Measurements from ENCODE around the gene ANKRD28. TPM values are rescaled to one million over a fixed set of nuclear protein-coding genes. Genes with fewer than 3 reads are reported as not detected.

The ANKRD28 gene
- total RNA-seq, 1 experiment from 2014 or later, result 47.5 TPM

GRCh38 chr3:15753056-15753710 is 44.6 kb downstream of the ANKRD28 start:
- no peak for DNase-seq (ENCODE audit: low read depth, low spot score)
- ATAC-seq, result no peak
- Histone ChIP-seq H3K4me3 (replicated peaks in 1 of 2; ENCODE audit: low read depth in 1 of 2, low read length in 2 of 2) (no peak overlapping the region), H2AFZ (ENCODE audit: low read depth, low read length, poor library complexity, severe bottlenecking) (no peak overlapping the region), H3K9me2 (ENCODE audit: insufficient read depth) (no peaks in the 10 kb centered on the region), H3K36me3 (ENCODE audit: control insufficient read depth in 1 of 2, insufficient read depth in 2 of 2, low read length in 2 of 2) (peaks cover 0 to 4% of the 10 kb centered on the region in 2 experiments; a peak in 1 of 4 replicates), H3K4me1 (ENCODE audit: control insufficient read depth in 1 of 2, insufficient read depth in 2 of 2, low read length in 2 of 2) (0 out of 4 replicates have a peak, but pooled peaks cover 0 to 3% of the 10 kb centered on the region in 2 experiments), H4K20me1 (ENCODE audit: insufficient read depth) (no peaks in the 10 kb centered on the region), H3K27me3 (ENCODE audit: insufficient read depth, low read length) (no peaks in the 10 kb centered on the region), H3K79me2 (ENCODE audit: insufficient read depth, low read length) (no peaks in the 10 kb centered on the region), H3K4me2 (ENCODE audit: low read length) (no peak overlapping the region), H3K27ac (ENCODE audit: low read depth, low read length) (no peak overlapping the region), H3K9ac (ENCODE audit: low read length) (no peak overlapping the region), H3K9me3 (ENCODE audit: control insufficient read depth in 1 of 2, insufficient read depth in 1 of 2, low read depth in 1 of 2, low read length in 2 of 2) (no peaks in the 10 kb centered on the region)
- intact Hi-C loops (cut with micrococcal nuclease), result no loop called here
- ChIA-PET CTCF (no interaction called here), RAD21 (ENCODE audit: low non-redundant PET in 1 of 2, low total read pairs in 2 of 2, uncharacterized antibody in 2 of 2, unreplicated experiment in 2 of 2) (no interaction called here), POLR2A (no interaction called here)
- TF ChIP-seq POLR2A (IDR thresholded peaks at IDR 0.05; ENCODE audit: borderline replicate concordance, extremely low read depth, insufficient read depth, insufficient read length) (no peak), SP1 (IDR thresholded peaks at IDR 0.05; ENCODE audit: low read depth) (no peak), FOSL1 (IDR thresholded peaks at IDR 0.05; ENCODE audit: low read depth) (no peak), YY1 (IDR thresholded peaks at IDR 0.05; ENCODE audit: extremely low read depth, insufficient replicate concordance, low read depth, low read length) (no peak), SIN3A (IDR thresholded peaks at IDR 0.05; ENCODE audit: low read depth) (no peak), JUND (IDR thresholded peaks at IDR 0.05) (no peak), ATF3 (IDR thresholded peaks at IDR 0.05) (no peak), EZH2 (IDR thresholded peaks at IDR 0.05) (no peak)
- BruUV-seq (replicated peaks), result no TSS peak

- ChIA-PET RAD21 (ENCODE audit: low non-redundant PET in 1 of 2, low total read pairs in 2 of 2, uncharacterized antibody in 2 of 2, unreplicated experiment in 2 of 2) (no interaction called here), POLR2A (no interaction called here), CTCF (no interaction called here)
- no peak for ATAC-seq
- no peak for DNase-seq (ENCODE audit: low read depth, low spot score)
- TF ChIP-seq EGR1 (IDR thresholded peaks at IDR 0.05; ENCODE audit: low read depth) (no peak), POLR2AphosphoS5 (IDR thresholded peaks at IDR 0.05; ENCODE audit: low read depth, low read length) (no peak), TCF7L2 (IDR thresholded peaks at IDR 0.05; ENCODE audit: borderline replicate concordance, extremely low read depth, insufficient read depth, insufficient read length) (no peak)
- Histone ChIP-seq H3K4me1 (ENCODE audit: control insufficient read depth in 1 of 2, insufficient read depth in 2 of 2, low read length in 2 of 2) (0 out of 4 replicates have a peak, but pooled peaks cover 0 to 3% of the 10 kb centered on the region in 2 experiments), H3K9me2 (ENCODE audit: insufficient read depth) (no peaks in the 10 kb centered on the region), H3K79me2 (ENCODE audit: insufficient read depth, low read length) (no peaks in the 10 kb centered on the region), H3K27ac (ENCODE audit: low read depth, low read length) (no peak overlapping the region), H3K4me3 (replicated peaks in 1 of 2; ENCODE audit: low read depth in 1 of 2, low read length in 2 of 2) (no peak overlapping the region), H3K27me3 (ENCODE audit: insufficient read depth, low read length) (no peaks in the 10 kb centered on the region), H3K9ac (ENCODE audit: low read length) (no peak overlapping the region), H3K4me2 (ENCODE audit: low read length) (no peak overlapping the region), H4K20me1 (ENCODE audit: insufficient read depth) (no peaks in the 10 kb centered on the region), H3K9me3 (ENCODE audit: control insufficient read depth in 1 of 2, insufficient read depth in 1 of 2, low read depth in 1 of 2, low read length in 2 of 2) (no peaks in the 10 kb centered on the region), H2AFZ (ENCODE audit: low read depth, low read length, poor library complexity, severe bottlenecking) (no peak overlapping the region), H3K36me3 (ENCODE audit: control insufficient read depth in 1 of 2, insufficient read depth in 2 of 2, low read length in 2 of 2) (peaks cover 0 to 4% of the 10 kb centered on the region in 2 experiments; a peak in 1 of 4 replicates)
- no TSS peak for BruUV-seq (replicated peaks)
- intact Hi-C loops (cut with micrococcal nuclease), result no loop called here
Observed at GRCh38 chr3:15750879-15751278, 46.9 kb downstream of the ANKRD28 start.
